WI38 (cell line): ENCODE data around the gene CAPN5.
"Not testable (repeated sequence)": the region's sequence is repeated elsewhere in the genome, so short reads cannot be mapped to it uniquely, and the experiment has no call there.

Experiments
- H3K4me3 ChIP-seq: 2 replicates; pipeline ENCODE4 v1.5.1; 2011; ENCODE audit warnings: low read depth, mild to moderate bottlenecking, control low read depth, low read length
- TF ChIP-seq, protein P1 (sequence below): IDR thresholded peaks from 2 replicates; pipeline ENCODE4 v1.5.1; 2012; ENCODE audit warnings: low read depth, mild to moderate bottlenecking, control low read depth, low read length

Gene CAPN5

GRCh38 chr11:77066229-77067042 lies at the start of gene CAPN5:
TSS of gene CAPN5 (plus strand) at chr11:77066971. CDS start at chr11:77084887, 17,916 bp downstream.
- TF ChIP-seq, protein P1, sequence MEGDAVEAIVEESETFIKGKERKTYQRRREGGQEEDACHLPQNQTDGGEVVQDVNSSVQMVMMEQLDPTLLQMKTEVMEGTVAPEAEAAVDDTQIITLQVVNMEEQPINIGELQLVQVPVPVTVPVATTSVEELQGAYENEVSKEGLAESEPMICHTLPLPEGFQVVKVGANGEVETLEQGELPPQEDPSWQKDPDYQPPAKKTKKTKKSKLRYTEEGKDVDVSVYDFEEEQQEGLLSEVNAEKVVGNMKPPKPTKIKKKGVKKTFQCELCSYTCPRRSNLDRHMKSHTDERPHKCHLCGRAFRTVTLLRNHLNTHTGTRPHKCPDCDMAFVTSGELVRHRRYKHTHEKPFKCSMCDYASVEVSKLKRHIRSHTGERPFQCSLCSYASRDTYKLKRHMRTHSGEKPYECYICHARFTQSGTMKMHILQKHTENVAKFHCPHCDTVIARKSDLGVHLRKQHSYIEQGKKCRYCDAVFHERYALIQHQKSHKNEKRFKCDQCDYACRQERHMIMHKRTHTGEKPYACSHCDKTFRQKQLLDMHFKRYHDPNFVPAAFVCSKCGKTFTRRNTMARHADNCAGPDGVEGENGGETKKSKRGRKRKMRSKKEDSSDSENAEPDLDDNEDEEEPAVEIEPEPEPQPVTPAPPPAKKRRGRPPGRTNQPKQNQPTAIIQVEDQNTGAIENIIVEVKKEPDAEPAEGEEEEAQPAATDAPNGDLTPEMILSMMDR, result no peak
- H3K4me3 ChIP-seq, result peak within 1 kb of the TSS; percentile 75

GRCh38 chr11:77018396-77018924 lies 48.3 kb upstream of the CAPN5 start:
- not testable (repeated sequence) for H3K4me3 ChIP-seq

- TF ChIP-seq, protein P1, result no peak
Observed at GRCh38 chr11:77019976-77020595, 46.7 kb upstream of the CAPN5 start.

DNA sequence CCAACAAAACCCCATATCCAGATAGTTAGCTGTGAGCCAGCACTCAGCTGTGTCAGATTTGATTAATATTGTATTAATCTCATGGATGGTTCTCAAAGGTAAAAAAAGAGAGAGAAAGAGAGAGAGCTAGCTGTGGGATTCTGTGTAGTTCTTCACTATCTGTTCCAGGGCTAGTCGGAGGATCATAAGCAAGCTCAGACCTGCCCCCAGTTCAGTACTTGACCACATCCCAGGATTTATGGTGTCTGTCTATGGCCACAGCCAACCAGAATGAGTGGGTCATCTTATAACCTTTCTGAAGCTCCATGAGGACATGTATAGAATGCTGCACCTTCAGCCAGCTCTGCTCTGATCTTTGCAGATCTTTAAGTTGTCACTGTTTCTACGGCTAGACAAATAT lies 46.0 kb upstream of the CAPN5 start:
- H3K4me3 ChIP-seq, result no peak overlapping the region
- TF ChIP-seq, protein P1, result no peak

More at GRCh38 chr11:77019976-77020595, 46.7 kb upstream of the CAPN5 start:
- H3K4me3 ChIP-seq, result no peak overlapping the region

GRCh38 chr11:77024745-77025144 lies 42.0 kb upstream of the CAPN5 start:
- H3K4me3 ChIP-seq, result no peak overlapping the region

GRCh38 chr11:77026221-77026620 lies 40.5 kb upstream of the CAPN5 start:
- no peak overlapping the region for H3K4me3 ChIP-seq
- TF ChIP-seq, protein P1, result no peak

More at GRCh38 chr11:77024745-77025144, 42.0 kb upstream of the CAPN5 start:
- TF ChIP-seq, protein P1, result no peak

GRCh38 chr11:77026743-77027142 lies 40.0 kb upstream of the CAPN5 start:
- TF ChIP-seq, protein P1, result no peak
- H3K4me3 ChIP-seq, result no peak overlapping the region
